Measurements from ENCODE around the gene ANKMY1.

- TF ChIP-seq POLR2AphosphoS5 (IDR thresholded peaks at IDR 0.05) (peak in 2 of 3 donors; percentile 32 to 74), CTCF (IDR thresholded peaks at IDR 0.05) (peak in 4 of 7 experiments; percentile 26 to 61 (median 46)), POLR2A (IDR thresholded peaks at IDR 0.05) (no peak), EP300 (IDR thresholded peaks at IDR 0.05) (no peak)
Measured at GRCh38 chr2:240579771-240580614, 22.2 kb upstream of the ANKMY1 start.

Data from stomach (tissue), 4 donors.